Hepatocyte (in vitro differentiated cells): ENCODE data around the gene NAAA. TPM values are rescaled to one million over a fixed set of nuclear protein-coding genes. Genes with fewer than 3 reads are reported as not detected.

Source experiments
- DNase-seq: peaks from one replicate; pipeline ENCODE4 v3.0.0-alpha.2; 2016; ENCODE audit warnings: low spot score
- H2AFZ ChIP-seq: fragments of 200-600 bp; sonication (generic); 2 replicates; pipeline ENCODE4 v1.6.0; 2016; ENCODE audit warnings: antibody characterized with exemption, mild to moderate bottlenecking
- H3K27ac ChIP-seq: fragments of 200-600 bp; sonication (generic); 2 replicates; pipeline ENCODE4 v1.5.1; 2016; ENCODE audit warnings: mild to moderate bottlenecking
- H3K27me3 ChIP-seq: fragments of 200-600 bp; sonication (generic); 2 replicates; pipeline ENCODE4 v1.6.1; 2016
- H3K36me3 ChIP-seq: fragments of 200-600 bp; sonication (generic); replicated peaks from 2 replicates; pipeline ENCODE4 v1.5.1; 2016; ENCODE audit warnings: low read depth; ENCODE audit not compliant: insufficient read depth
- H3K4me1 ChIP-seq: fragments of 200-600 bp; sonication (generic); 2 replicates; pipeline ENCODE4 v1.5.1; 2016; ENCODE audit warnings: mild to moderate bottlenecking, moderate library complexity; ENCODE audit not compliant: insufficient read depth
- H3K4me2 ChIP-seq: fragments of 200-600 bp; sonication (generic); 2 replicates; pipeline ENCODE4 v1.6.0; 2016
- H3K4me3 ChIP-seq: fragments of 200-600 bp; sonication (generic); 2 replicates; pipeline ENCODE4 v1.5.1; 2016; ENCODE audit warnings: mild to moderate bottlenecking
- H3K79me2 ChIP-seq: fragments of 200-600 bp; sonication (generic); 2 replicates; pipeline ENCODE4 v1.6.0; 2017; ENCODE audit warnings: mild to moderate bottlenecking
- H3K9me2 ChIP-seq: fragments of 200-600 bp; sonication (generic); replicated peaks from 2 replicates; pipeline ENCODE4 v1.6.0; 2017; ENCODE audit warnings: mild to moderate bottlenecking; ENCODE audit not compliant: insufficient read depth
- H3K9me3 ChIP-seq: fragments of 200-600 bp; sonication (generic); 2 replicates; pipeline ENCODE4 v1.5.1; 2016; ENCODE audit warnings: low read depth, mild to moderate bottlenecking
- H4K20me1 ChIP-seq: fragments of 200-600 bp; sonication (generic); 2 replicates; pipeline ENCODE4 v1.6.0; 2016; ENCODE audit warnings: mild to moderate bottlenecking; ENCODE audit not compliant: insufficient read depth, poor library complexity, severe bottlenecking
- EZH2 ChIP-seq: fragments of 200-600 bp; sonication (generic); IDR thresholded peaks from 2 replicates; pipeline ENCODE4 v1.6.1; 2016; ENCODE audit warnings: antibody characterized with exemption, mild to moderate bottlenecking, borderline replicate concordance
- EZH2phosphoT487 ChIP-seq: fragments of 200-600 bp; sonication (generic); IDR thresholded peaks from one replicate; pipeline ENCODE4 v1.6.1; 2018; ENCODE audit warnings: antibody characterized with exemption, mild to moderate bottlenecking, low read depth, moderate library complexity; ENCODE audit not compliant: unreplicated experiment, severe bottlenecking
- WGBS: methylation state at CpG from one replicate; pipeline ENCODE4 v1.1.6; 2016; ENCODE audit warnings: low lambda C conversion rate; ENCODE audit errors: missing lambda C conversion rate; 5-methylcytosine and 5-hydroxymethylcytosine counted together
- polyA plus RNA-seq: library from polyadenylated mRNA; unstranded; fragments of >200 nt; fragmentation: Nextera tagmentation; extraction: Ambion mirVana; gene quantifications from 2 replicates; pipeline ENCODE4 v1.2.1, GENCODE V29; 2016
- total RNA-seq: library from RNA; depleted of rRNA; stranded (reverse); fragments of >200 nt; gene quantifications from 2 replicates; pipeline ENCODE4 v1.2.3, GENCODE V29; 2014
- TF ChIP-seq, protein P1 (sequence below): fragments of 200-600 bp; sonication (generic); IDR thresholded peaks from 2 replicates; pipeline ENCODE4 v1.5.1; 2016; ENCODE audit warnings: antibody characterized with exemption, mild to moderate bottlenecking; ENCODE audit not compliant: poor library complexity

NAAA gene
- total and polyA plus RNA-seq, 2 experiments from 2014 or later, result 21.8 to 41.0 TPM

- H3K27ac ChIP-seq, result no peak overlapping the region
- no peaks in the 10 kb centered on the region for H3K4me1 ChIP-seq
- TF ChIP-seq, protein P1, sequence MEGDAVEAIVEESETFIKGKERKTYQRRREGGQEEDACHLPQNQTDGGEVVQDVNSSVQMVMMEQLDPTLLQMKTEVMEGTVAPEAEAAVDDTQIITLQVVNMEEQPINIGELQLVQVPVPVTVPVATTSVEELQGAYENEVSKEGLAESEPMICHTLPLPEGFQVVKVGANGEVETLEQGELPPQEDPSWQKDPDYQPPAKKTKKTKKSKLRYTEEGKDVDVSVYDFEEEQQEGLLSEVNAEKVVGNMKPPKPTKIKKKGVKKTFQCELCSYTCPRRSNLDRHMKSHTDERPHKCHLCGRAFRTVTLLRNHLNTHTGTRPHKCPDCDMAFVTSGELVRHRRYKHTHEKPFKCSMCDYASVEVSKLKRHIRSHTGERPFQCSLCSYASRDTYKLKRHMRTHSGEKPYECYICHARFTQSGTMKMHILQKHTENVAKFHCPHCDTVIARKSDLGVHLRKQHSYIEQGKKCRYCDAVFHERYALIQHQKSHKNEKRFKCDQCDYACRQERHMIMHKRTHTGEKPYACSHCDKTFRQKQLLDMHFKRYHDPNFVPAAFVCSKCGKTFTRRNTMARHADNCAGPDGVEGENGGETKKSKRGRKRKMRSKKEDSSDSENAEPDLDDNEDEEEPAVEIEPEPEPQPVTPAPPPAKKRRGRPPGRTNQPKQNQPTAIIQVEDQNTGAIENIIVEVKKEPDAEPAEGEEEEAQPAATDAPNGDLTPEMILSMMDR, result no peak
- TF ChIP-seq EZH2phosphoT487, result no peak
- H3K4me2 ChIP-seq, result no peak overlapping the region
- no peak overlapping the region for H2AFZ ChIP-seq
- no peaks in the 10 kb centered on the region for H3K9me3 ChIP-seq
- H3K36me3 ChIP-seq, result no peaks in the 10 kb centered on the region
- peaks cover 28% of the 10 kb centered on the region for H3K79me2 ChIP-seq
- H3K9me2 ChIP-seq, result no peaks in the 10 kb centered on the region
- H3K27me3 ChIP-seq, result no peaks in the 10 kb centered on the region
- DNase-seq, result no peak
- no peak overlapping the region for H3K4me3 ChIP-seq
- WGBS, result 73% methylated on average over 4 of the region's 4 CpGs
- peaks cover 9% of the 10 kb centered on the region for H4K20me1 ChIP-seq
Measured at GRCh38 chr4:75980576-75980975, 39.8 kb upstream of the NAAA start.

GRCh38 chr4:75976177-75976576, 35.4 kb upstream of the NAAA start:
- Histone ChIP-seq H3K79me2 (no peaks in the 10 kb centered on the region), H3K9me3 (no peaks in the 10 kb centered on the region), H2AFZ (no peak overlapping the region), H3K36me3 (no peaks in the 10 kb centered on the region), H4K20me1 (no peaks in the 10 kb centered on the region), H3K4me2 (no peak overlapping the region), H3K4me3 (no peak overlapping the region), H3K9me2 (no peaks in the 10 kb centered on the region), H3K27me3 (no peaks in the 10 kb centered on the region), H3K4me1 (no peaks in the 10 kb centered on the region), H3K27ac (no peak overlapping the region)
- TF ChIP-seq EZH2phosphoT487 (no peak), EZH2 (no peak)
- TF ChIP-seq, protein P1, result no peak
- DNase-seq, result no peak
- WGBS, result 97% methylated on average over 2 of the region's 2 CpGs

DNA sequence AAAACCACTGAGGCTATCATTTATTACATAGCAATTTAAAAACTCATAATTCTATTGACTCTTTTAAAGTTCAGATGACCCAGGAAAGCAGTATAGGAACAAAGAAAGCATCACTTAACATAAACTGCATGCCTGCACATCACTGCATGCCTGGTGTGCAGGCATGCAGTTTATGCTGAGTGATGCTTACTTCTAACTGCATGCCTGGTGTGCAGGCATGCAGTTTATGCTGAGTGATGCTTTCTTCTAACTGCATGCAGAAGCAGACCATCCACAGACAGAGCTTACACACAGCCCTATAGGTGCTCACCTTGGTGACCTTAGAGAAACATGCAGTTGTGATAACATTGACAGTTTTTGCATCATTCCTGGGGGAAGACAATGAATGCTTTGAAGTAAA, 33.0 kb upstream of the NAAA start:
- Histone ChIP-seq H3K4me1 (no peaks in the 10 kb centered on the region), H3K27ac (no peak overlapping the region), H3K4me3 (no peak overlapping the region), H3K27me3 (no peaks in the 10 kb centered on the region), H3K4me2 (no peak overlapping the region), H3K9me3 (no peaks in the 10 kb centered on the region), H2AFZ (no peak overlapping the region), H3K79me2 (no peaks in the 10 kb centered on the region), H3K36me3 (no peaks in the 10 kb centered on the region), H3K9me2 (no peaks in the 10 kb centered on the region), H4K20me1 (no peaks in the 10 kb centered on the region)
- no peak for TF ChIP-seq EZH2
- TF ChIP-seq, protein P1, result no peak
- TF ChIP-seq EZH2phosphoT487, result no peak
- no peak for DNase-seq

DNA sequence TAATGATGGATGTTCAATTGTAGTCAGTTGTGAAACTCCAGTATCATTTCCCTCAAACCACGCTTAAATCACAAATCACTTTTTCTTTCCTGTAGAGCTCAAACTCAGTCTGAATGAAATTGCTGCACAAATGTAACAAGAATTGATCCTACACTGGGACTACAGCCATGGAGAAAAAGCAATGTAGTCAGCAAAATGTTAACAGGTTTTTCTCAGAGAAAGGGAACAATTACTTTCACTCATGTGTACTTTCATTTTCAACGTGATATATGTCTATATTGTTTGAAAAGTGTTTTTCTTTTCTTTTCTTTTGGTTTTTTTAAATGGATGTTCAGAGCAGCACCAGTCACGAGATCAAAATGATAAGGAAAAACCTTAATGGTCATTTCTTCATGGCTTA, 27.3 kb upstream of the NAAA start:
- no peak overlapping the region for H3K27ac ChIP-seq
- H3K36me3 ChIP-seq, result peaks cover 11% of the 10 kb centered on the region
- no peaks in the 10 kb centered on the region for H3K27me3 ChIP-seq
- no peak overlapping the region for H2AFZ ChIP-seq
- no peak for DNase-seq
- no peak overlapping the region for H3K4me3 ChIP-seq
- H4K20me1 ChIP-seq, result no peaks in the 10 kb centered on the region
- H3K9me2 ChIP-seq, result no peaks in the 10 kb centered on the region
- TF ChIP-seq EZH2phosphoT487 (no peak), EZH2 (no peak)
- TF ChIP-seq, protein P1, result no peak
- no peaks in the 10 kb centered on the region for H3K79me2 ChIP-seq
- H3K9me3 ChIP-seq, result no peaks in the 10 kb centered on the region
- WGBS, result 98% methylated on average over 3 of the region's 3 CpGs
- H3K4me2 ChIP-seq, result no peak overlapping the region
- no peaks in the 10 kb centered on the region for H3K4me1 ChIP-seq
